ENCODE data around the gene CCDC186. TPM values are rescaled to one million over a fixed set of nuclear protein-coding genes. Genes with fewer than 3 reads are reported as not detected.

The CCDC186 gene
- total RNA-seq, 1 experiment from 2014 or later: 12.8 TPM

- Mint-ChIP-seq H3K9me3 (ENCODE audit: low read depth, unreplicated experiment) (no peaks in the 10 kb centered on the region), H3K4me1 (ENCODE audit: low read depth, unreplicated experiment) (no peaks in the 10 kb centered on the region), H3K27ac (ENCODE audit: unreplicated experiment) (no peak overlapping the region), H3K36me3 (ENCODE audit: insufficient read depth, unreplicated experiment) (no peaks in the 10 kb centered on the region), H3K27me3 (ENCODE audit: unreplicated experiment) (no peaks in the 10 kb centered on the region), H3K4me3 (ENCODE audit: low read depth, unreplicated experiment) (no peak overlapping the region)
- DNase-seq: no peak
- BruUV-seq (replicated peaks): no TSS peak
- CTCF ChIA-PET: interaction anchor here (1.0 kb wide), 1 partner anchor 28 kb away, joined by 3 read pairs; no protein-coding TSS in a partner anchor
- no peak for TF ChIP-seq CTCF (IDR thresholded peaks at IDR 0.05; ENCODE audit: unreplicated experiment)
- intact Hi-C loops (cut with micrococcal nuclease; ENCODE audit: unreplicated experiment): no loop called here
These were observed 102.8 kb downstream of the CCDC186 start for GRCh38 chr10:114071178-114071577.

Other genes starting within 250 kb of the CCDC186 start
- 0.47 and 0.78 TPM in 2 replicates for gene ADRB1, start 130.3 kb downstream of the CCDC186 start, total RNA-seq (2022)
- not detected in 2 replicates for gene TDRD1, start 5.2 kb upstream of the CCDC186 start, total RNA-seq (2022)
- gene VWA2, start 65.1 kb upstream of the CCDC186 start, total RNA-seq (2022): 4.2 and 5.8 TPM in 2 replicates
- gene AFAP1L2, start 230.3 kb upstream of the CCDC186 start, total RNA-seq (2022): 0.76 and 1.1 TPM in 2 replicates

All from Calu3 (cell line).